Stimulated activated CD8-positive, alpha-beta memory T cell treated with anti-CD3 and anti-CD28 coated beads, Interleukin-4, amount 100 ng/mL, for 1 hour (primary cell): ENCODE data around the gene CREBBP.

Experiments used
- DNase-seq, 2 donors: peaks; one replicate each; pipeline ENCODE4 v3.0.0-alpha.2; 2020; ENCODE audit warnings: low read depth in 2 of 2, low spot score in 1 of 2

The CREBBP gene

DNA sequence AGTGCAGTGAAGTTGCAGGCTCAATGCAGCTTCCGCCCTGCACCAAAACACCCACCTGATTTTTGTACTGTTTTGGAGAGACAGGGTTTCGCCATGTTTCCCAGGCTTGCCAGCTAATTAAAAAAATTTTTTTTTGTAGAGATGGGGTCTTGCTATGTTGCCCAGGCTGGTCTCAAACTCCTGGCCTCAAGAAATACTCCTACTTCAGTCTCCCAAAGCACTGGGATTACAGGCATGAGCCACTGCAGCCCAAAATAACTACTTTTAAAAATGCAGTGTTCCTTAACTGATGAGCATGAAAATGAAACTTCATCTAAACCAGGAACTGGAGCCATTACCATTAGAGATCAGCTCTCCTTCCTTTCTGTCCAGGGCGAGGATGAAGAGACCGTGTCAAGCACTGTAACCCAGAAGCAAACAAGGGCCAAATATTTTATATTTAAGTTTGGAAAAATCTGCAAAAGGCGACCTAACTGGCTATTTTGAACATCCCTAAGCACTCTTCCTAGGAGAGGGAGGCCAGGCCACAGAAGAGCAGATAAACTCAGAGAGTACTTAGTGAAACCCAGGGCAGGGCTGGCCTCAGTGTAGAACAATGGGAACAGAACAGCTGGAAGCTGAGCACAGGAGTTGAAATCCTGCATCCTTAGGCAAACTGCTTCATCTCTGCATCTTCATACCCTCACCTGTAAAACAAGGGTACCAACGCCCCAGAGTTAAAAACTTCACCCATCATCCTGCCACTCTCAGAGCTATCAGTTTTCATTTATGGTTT lies 24.0 kb downstream of the CREBBP start:
- DNase-seq: no peak

DNA sequence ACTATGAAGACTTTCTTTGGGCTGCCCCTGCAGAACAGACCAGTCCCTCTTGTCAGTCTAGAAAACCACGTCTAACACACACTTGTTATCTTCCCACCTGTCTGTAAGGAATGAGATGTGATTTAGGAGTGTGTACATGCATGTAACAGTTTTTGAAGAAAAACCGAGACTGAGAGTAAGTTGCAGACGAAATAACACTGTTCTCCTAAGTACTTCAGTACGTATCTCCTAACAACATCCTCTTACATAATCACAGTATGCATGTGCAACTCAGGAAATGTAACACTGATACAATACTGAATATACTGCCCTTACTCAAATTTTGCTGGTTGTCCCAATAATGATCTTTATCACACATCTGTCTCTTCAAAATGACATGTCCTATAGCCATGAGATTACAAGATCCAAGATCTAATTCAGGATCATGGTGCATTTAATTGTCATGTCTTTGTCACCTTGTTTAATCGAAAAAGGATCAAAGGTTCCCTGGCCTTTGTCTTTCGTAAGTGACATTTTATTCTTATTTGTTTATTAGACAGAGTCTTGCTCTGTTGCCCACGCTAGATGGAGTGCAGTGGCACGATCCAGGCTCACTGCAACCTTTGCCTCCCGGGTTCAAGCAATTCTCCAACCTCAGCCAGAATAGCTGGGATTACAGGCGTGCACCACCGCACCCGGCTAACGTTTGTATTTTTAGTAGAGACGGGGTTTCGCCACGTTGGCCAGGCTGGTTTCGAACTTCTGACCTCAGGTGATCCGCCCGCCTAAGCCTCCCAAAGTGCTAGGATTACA lies 25.6 kb downstream of the CREBBP start:
- DNase-seq: no peak

DNA sequence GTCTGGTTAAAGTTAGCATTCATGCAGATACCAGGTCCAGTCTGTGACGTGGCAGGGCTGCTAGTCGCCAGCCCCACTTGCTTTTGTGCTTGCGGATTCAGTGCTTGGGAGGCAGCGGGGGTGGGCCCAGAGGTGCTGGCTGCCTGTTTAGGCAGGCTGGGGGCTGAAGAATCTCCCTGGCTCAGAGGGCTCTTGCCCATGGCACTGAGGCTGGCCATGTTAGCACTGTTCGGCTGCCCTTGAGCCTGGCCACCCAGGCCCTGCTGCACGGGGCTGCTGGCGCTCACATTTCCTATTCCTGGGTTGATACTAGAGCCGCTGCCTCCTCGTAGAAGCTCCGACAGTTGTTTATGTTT lies 30.0 kb downstream of the CREBBP start:
- no peak for DNase-seq

DNA sequence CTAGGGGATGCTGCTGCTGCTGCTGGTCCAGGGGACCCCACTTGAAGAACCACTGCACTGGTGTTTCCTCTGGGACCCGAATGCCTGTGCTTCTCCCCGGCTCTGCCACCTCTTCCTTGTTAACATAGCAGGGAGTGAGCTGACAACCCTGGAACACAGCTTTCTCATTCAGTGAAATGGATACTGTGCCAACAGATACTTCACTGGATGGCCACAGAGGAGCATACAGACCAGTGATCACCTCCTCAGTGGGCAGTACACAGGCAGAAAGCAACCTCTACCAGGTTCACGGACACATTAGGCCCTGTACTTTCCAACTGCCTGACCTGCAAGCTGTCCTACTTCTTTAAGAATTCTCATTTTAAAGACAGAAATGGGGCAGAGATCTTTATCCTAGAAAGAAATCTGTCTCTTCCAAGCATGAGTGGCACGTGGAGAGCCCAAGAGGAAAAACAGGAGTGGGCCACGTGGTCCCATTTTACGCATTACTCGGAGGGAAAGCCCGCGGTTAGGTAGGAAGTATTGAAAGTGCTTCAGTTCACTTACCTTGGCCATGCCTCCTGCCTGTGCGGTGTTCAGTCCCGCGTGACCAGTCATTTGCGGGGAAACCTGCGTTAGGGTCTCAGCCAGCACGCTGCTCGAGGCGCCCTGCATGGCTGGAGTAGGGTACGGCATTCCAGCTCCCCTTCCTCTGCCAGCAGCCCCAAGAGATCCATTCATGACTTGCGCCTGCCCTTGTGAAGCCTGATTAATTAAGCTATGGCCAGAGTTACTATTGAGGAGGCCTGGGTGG lies 30.6 kb downstream of the CREBBP start:
- DNase-seq: no peak

DNA sequence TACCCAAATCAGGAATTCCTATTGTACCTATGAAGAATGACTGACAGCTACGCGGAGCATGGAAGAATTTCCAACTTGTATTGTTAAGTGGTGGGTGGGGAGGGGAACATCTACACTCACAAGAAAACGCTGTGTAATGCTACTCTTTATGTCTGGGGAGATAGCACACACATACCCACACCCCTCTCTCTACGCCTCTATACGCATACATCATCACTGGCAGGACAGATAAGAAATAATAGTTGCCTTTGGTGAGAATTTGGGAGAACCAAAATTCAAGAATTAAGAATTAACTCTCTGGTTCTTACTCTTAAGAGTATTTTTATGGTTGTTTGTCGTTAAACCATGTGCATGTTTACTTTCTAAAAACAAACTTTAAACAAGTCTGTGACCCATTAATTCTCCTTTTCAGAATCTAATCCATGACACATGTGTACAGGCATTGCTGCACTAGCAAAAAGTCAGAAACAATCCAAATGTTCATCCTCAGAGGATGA lies 33.9 kb downstream of the CREBBP start:
- no peak for DNase-seq

DNA sequence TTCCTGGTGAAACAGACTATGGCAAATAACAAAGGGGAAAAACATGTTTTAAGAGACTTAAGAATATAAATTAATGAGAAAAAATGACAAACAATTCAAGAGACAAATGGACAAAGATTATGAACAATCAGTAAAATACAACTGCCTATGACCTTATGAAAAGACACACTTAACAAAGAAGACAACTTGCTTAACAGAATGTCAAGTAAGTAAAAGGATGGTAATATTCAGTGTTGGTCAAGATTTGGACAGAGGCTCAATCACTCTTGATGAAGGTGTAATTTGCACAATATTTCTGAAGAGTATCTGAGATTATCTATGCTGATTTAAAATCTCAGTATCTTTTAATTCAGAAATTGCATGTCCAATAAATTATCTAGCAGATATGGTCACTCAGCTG lies 34.4 kb downstream of the CREBBP start:
- no peak for DNase-seq

DNA sequence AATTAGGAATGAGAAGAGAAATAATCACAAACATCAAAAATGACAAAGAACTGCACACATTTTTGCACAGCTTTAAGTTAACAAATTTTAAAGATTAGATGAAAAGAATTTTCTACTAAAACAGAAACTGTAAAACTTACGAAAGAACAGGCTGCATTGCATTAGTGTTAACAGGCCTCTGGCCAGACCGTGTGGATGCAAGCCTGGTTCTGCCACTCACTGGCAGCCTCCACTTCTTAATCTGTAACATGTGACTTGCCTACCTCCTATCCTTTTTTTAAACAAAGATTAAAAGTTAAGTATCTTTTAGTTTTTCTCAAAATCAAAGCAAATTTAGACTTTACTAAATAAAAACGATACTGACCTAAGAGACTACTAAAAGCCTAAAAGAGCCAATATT lies 37.5 kb downstream of the CREBBP start:
- no peak for DNase-seq

DNA sequence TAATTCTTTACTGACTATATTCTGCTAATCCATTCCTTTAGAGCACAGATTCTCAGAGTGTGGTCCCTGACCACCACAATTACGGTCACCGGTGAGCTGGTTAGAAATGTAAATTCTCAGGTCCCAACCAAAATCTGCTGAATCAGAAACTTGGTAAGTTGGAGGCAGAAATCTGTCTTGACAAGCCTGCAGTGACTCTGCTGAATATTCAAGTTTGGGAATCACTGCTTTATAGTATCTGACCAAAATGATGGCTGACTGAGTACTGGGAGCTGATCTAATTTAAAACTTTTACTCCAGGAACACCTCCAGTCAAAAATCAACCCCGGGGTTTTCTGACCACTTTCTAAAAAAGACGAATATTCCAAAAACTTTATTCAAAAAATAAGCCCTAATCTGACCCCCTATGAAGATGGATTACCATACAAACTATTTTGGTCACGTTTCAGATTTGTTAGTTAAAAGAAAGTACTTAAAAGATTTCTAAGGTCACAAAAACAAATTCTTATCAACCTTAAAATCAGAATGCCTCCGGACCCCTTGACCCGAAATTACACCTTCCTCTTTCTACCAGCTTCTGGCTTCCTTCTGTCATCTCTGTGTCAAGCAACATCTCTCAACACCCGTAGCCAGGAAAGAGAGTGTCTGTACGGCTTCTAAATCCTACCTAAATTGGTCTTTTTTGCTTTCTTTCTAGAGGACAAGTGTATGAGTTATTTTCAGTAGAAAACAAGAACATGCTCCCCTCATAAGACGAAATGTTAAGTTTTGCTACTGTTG lies 38.6 kb downstream of the CREBBP start:
- DNase-seq: no peak

DNA sequence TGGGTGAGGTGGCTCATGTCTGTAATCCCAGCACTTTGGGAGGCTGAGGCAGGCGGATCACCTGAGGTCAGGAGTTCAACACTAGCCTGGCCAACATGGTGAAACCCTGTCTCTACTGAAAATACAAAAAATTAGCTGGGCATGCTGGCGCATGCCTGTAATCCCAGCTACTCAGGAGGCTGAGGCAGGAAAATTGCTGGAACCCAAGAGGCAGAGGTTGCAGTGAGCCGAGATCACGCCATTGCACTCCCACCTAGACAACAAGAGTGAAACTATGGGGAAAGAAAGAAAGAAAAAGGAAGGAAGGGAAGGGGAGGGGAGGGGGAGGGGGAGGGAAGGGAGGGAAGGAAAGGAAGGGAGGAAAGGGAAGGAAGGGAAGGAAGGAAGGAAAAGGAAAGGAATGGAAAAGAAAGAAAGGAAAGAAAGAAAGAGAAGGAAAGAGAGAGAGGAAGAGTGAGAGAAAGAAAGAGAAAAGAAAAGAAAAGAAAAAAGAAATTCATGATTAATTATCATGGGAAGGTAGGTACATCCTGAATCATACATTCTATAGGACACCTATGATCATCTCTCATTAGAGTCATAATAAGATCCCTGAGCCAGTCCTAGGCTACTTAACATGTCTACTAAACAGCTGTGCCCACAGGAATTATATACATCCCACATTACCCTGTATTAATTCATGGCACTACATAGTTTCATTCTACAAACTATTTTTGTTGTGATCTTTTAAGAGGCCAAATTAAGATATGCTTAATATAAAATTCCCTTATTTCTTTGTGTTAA lies 40.9 kb downstream of the CREBBP start:
- no peak for DNase-seq

DNA sequence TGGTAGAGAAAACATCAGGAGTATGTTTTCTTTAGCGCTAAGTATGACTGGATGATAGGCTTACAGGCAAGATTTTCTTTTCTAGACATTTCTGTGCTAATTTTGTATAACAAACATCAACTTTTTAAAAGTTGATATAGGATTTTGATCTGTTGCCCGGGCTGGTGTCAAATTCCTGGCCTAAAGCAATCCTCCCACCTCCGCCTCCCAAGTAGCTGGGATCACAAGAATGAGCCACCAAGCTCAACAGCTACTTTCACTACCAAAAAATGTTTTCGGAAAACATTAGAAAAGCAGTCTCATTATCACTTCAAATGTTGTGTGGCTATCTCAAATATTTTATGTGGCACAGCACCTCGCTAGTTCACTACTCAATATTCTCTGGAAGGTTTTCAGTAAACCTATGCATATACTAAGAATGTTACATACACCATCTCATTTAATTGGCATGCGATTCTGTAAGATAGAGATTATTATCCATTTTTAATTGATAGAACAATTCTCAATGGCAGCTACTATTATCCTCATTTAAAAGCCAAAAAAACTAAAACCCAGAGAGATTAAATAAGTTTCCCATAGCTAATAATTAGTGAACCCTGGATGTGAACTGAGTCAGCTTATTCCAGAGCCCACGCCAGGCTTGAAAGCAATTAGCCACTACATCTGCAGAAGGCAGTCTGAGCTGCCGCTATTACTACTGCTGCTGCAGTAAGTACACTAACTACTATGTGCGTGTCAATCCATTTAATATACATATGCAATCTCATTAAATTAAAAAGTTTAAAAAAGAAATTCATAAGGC lies 41.7 kb downstream of the CREBBP start:
- no peak for DNase-seq

DNA sequence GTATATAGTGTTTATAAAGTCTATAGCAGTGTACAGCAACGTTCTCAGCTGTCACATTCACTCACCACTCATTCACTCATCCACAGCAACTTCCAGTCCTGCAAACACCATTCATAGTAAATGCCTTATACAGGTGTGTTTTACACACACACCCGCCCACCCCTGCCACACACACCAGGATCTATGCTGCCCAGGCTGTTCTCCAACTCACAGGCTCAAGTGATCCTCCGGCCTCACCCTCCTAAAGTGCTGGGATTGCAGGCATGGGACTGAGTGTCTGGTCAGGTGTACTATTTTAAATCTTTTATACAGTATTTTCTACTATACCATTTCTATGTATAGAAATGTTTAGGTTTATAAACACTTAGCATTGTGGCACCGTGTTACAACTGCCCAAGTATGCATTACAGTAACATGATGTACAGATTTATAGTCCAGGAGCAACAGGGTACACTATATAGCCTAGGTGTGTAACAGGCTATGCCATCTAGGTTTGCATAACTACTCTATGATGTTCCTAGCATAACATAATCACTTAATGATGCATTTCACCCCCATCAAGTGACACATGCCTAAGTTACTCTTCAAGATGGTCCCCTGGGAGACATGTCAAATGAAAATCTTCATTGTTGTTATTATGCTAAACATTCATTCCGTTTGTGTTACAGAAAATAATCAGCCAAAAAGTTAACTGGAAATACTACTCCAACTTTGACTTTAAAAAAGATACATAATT lies 42.5 kb downstream of the CREBBP start:
- DNase-seq: no peak

DNA sequence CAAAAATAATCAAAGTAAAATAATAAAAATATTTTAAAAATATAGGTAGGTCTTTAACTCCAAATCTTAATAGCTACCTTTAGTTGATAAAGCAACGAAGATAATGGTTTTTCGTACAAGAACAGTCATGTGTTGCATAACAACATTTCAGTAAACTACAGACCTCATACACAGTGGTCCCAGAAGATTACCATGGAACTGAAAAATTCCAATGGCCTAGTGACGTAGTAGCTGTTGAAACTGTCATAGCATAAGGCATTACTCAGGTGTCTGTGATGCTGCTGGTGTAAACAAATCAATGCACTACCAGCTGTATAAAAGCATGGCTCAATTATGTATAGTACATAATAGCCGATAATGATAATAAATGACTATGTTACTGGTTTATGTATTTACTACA lies 43.9 kb downstream of the CREBBP start:
- no peak for DNase-seq

DNA sequence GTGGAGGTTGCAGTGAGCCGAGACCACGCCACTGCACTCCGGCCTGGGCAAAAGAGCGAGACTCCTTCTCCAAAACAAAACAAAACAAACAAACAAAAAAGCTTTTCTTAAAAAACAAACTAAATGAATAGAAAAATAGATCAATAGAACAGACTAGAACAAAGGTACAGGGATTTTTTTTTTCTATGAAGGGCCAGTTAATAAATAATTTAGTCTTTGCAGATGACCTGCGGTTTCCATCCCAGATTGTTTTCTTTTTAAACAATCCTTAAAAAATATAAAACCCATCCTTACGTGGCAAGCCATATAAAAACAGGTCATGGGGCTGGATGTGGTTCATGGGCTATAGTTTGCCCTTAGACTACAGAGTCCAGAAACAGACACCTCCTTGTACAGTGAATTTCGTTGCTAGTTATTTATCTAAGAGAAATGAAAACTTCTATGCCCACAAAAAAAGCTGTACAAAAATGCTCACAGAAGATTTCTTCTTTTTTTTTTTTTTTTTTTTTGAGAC lies 45.4 kb downstream of the CREBBP start:
- no peak for DNase-seq

DNA sequence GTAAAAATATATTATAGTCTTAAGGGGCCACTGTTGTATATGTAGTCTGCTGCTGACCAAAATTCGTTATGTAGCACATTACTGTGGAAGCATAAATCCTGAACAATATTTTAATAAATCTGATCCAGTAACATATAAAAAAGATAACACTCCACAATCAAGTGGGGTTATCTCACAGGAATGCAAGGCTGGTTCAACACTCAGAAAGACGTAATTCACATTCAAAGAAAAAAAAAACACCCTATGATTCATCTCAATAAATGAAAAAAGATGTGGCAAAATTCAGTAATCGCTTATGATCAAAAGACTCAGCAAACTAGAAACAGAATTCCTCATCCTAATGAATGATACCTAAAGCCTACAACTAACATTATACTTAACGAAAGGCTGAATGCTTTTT lies 47.8 kb downstream of the CREBBP start:
- no peak for DNase-seq

DNA sequence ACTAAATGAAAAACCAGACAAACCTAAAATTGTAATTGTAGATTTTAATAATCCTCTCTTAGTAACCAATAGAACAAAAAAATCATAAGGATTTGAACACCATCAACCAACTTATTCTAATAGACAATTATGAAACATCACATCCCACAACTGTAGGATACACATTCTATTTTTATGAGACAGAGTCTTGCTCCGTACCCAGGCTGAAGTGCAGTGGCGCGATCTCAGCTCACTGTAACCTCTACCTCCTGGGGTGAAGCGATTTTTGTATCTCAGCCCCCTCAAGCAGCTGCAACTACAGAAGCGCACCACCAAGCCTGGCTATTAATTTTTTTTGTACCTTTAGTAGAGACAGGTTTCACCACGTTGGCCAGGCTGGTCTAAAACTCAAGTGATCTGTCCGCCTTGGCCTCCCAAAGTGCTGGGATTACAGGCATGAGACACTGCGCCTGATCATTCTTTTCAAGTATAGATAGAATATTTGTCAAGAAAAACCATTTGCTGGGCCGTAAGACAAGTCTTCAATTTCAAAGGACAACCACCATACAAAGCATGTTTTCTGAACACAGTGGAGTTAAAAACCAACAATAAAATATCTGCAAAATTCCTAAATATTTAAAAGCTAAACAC lies 49.8 kb downstream of the CREBBP start:
- DNase-seq: no peak

DNA sequence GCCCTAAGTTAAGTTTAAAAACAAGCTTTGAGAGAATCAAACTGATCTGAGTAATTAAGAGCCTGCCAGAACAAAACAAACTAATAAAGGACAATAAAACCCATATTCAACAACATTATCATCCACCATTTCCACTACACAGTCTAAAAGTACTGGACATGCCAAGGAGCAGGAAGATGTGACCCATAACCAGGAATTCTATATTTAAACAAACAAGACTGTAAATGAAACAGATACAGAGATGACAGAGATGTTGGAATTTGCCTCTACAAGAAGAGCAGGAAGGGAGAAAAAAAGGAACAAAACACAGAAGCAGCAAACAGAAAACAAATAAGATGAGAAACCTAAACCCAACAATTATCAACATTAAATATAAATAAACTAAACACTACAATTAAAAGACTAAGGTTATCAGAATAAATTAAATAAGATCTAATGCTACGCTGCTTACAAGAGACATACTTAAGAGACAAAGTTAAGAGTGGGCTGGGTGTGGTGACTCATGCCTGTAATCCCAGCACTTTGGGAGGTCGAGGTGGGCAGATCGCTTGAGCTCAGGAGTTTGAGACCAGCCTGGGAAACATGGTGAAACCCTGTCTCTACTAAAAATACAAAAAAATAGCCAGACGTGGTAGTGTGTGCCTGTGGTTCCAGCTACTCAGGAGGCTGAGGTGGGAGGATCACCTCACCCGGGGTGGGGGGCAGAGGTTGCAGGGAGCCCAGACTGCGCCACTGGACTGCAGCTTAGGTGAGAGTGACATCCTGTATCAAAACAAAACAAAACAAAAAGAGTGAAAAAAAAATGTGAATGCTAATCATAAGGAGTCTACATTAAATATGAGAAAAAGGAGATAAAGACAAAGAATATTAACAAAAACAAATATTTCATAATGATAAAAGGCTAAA lies 50.6 kb downstream of the CREBBP start:
- DNase-seq: no peak

DNA sequence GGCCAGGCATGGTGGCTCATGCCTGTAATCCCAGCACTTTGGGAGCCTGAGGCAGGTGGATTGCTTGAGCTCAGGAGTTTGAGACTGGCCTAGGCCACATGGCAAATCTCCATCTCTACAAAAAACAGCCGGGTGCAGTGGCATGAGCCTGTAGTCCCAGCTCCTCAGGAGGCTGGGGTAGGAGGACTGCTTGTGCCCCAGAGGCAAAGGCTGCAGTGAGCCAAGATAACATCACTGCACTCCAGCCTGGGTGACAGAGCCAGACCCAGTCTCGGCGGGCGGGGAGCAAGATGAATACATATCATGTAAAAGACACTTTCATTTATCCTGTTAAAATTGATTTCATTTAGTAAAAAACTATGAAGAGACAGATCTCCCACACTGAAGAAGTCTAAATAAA lies 54.6 kb downstream of the CREBBP start:
- no peak for DNase-seq
